ENCODE measurements around the gene TPSG1. TPM values are rescaled to one million over a fixed set of nuclear protein-coding genes. Genes with fewer than 3 reads are reported as not detected.
"Not testable (repeated sequence)": the region's sequence is repeated elsewhere in the genome, so short reads cannot be mapped to it uniquely, and the experiment has no call there.

Gene TPSG1
- total and polyA plus RNA-seq, 8 donors = 0.10 to 22.9 (median 1.2) TPM; not detected in 5

DNA sequence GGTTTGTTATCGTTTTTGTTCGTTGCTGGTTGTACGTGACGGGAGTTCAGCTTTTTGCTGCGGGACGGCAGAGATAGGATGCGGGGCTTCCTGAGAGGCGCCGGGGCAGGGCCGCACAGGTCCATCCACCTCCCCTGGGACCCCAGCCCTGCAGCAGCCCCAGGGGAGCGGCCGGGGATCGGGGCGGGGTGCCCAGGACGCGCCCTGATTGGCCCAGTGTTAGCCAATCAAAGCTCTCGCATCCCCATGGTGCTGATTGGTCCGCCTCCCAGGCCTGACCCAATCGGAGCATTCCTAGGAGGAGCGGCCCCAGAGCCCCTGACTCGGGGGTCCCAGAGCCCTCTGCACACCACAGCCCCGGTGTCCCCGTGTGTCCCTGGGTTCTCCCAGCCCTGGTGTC is 13.8 kb upstream of the TPSG1 start:
- intact Hi-C loops (cut with DNase I; ENCODE audit: low total_unique reads); H3K4me3 ChIP-seq; DNase-seq; H3K9me3 ChIP-seq; H3K27me3 ChIP-seq; H3K27ac ChIP-seq; H3K4me1 ChIP-seq; H3K36me3 ChIP-seq: not testable (repeated sequence)
- 62 to 75% (median 71%) methylated on average over 7 to 20 of the region's 23 CpGs for WGBS, 5 donors

DNA sequence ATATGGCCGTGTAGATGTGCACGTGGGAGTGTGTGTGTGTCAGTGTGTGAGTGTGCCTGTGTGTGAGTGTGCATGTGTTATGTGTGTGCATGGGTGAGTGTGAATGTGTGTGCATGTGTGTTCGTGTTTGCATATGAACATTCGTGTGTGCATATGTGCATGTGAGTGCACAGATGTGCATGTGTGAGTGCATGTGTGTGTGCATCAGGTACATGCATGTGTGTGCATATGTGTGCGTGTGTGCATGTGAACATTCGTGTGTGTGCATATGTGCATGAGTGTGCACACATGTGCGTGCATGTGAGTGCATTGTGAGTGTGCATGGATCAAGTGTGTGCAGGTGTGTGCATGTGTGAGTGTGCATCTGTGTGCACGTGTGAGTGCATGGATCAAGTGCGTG is 12.9 kb upstream of the TPSG1 start:
- intact Hi-C loops (cut with DNase I; ENCODE audit: low total_unique reads) = no loop called here
- no peak for DNase-seq

DNA sequence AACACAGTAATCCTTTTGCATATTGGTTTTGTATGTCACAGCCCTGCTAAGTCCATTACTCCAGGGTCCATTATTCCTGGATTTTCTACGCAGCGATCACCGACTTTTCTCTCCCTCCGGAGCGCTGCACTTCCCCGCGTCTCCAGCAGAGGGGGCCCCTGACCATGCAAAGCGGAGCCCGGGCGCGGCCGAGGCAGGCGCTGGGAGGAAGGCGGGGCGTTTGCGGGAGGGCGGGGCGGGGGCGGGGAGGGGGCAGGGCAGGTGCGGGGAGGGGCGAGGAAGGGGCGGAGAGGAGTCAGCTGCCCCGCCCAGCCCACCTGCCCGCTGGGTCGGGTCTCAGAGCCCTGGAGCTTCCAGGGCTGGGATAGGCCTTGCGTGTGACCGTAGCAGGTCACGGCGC is 11.6 kb upstream of the TPSG1 start:
- DNase-seq; H3K4me3 ChIP-seq; H3K27ac ChIP-seq; H3K9me3 ChIP-seq; H3K27me3 ChIP-seq; H3K36me3 ChIP-seq; intact Hi-C loops (cut with DNase I; ENCODE audit: low total_unique reads); H3K4me1 ChIP-seq: not testable (repeated sequence)
- WGBS, 5 donors = no CpG with 5 or more reads among the region's 29 CpGs

More for the DNA sequence above, 12.9 kb upstream of the TPSG1 start:
- 79 to 84% (median 82%) methylated on average over 9 of the region's 9 CpGs for WGBS, 5 donors
- Histone ChIP-seq H3K9me3 (no peaks in the 10 kb centered on the region), H3K36me3 (no peaks in the 10 kb centered on the region), H3K27me3 (peaks cover 0 to 7% (median 0%) of the 10 kb centered on the region in 3 donors), H3K4me3 (no peak overlapping the region), H3K27ac (no peak overlapping the region), H3K4me1 (no peaks in the 10 kb centered on the region)
- TF ChIP-seq CTCF (IDR thresholded peaks at IDR 0.05) = no peak
- TF ChIP-seq POLR2A (IDR thresholded peaks at IDR 0.05) = no peak
- TF ChIP-seq POLR2AphosphoS5 (IDR thresholded peaks at IDR 0.05) = no peak
- TF ChIP-seq EP300 (IDR thresholded peaks at IDR 0.05) = no peak

GRCh38 chr16:1232049-1232748 is 7.1 kb upstream of the TPSG1 start:
- H3K9me3 ChIP-seq; H3K27ac ChIP-seq; H3K36me3 ChIP-seq; H3K4me3 ChIP-seq; H3K4me1 ChIP-seq; intact Hi-C loops (cut with DNase I; ENCODE audit: low total_unique reads); DNase-seq: not testable (repeated sequence)
- peaks cover 0 to 10% (median 0%) of the 10 kb centered on the region in 3 donors for H3K27me3 ChIP-seq
- WGBS, 5 donors = no CpG with 5 or more reads among the region's 47 CpGs

GRCh38 chr16:1231301-1231700 is 6.2 kb upstream of the TPSG1 start:
- H3K4me3 ChIP-seq; DNase-seq; intact Hi-C loops (cut with DNase I; ENCODE audit: low total_unique reads); H3K4me1 ChIP-seq; H3K9me3 ChIP-seq; H3K36me3 ChIP-seq; H3K27ac ChIP-seq: not testable (repeated sequence)
- WGBS, 5 donors = 67 to 92% (median 86%) methylated on average over 1 to 6 of the region's 7 CpGs
- H3K27me3 ChIP-seq = peaks cover 0 to 10% (median 0%) of the 10 kb centered on the region in 3 donors

- WGBS, 5 donors = 79 to 87% (median 82%) methylated on average over 12 to 17 of the region's 17 CpGs
- H3K4me3 ChIP-seq; intact Hi-C loops (cut with DNase I; ENCODE audit: low total_unique reads); H3K36me3 ChIP-seq; H3K27ac ChIP-seq; DNase-seq; H3K9me3 ChIP-seq: not testable (repeated sequence)
- Histone ChIP-seq H3K27me3 (peaks cover 0 to 10% (median 0%) of the 10 kb centered on the region in 3 donors), H3K4me1 (peaks cover 5 to 14% (median 7%) of the 10 kb centered on the region in 4 donors)
Observed at GRCh38 chr16:1230471-1231212, 5.6 kb upstream of the TPSG1 start.

GRCh38 chr16:1230084-1230470 is 5.0 kb upstream of the TPSG1 start, which contains the start of gene TPSB2:
Gene TPSB2, minus strand, starts transcription at chr16:1230184. Its CDS starts 233 bp downstream, at chr16:1229951.
- H3K36me3 ChIP-seq; H3K27ac ChIP-seq; intact Hi-C loops (cut with DNase I; ENCODE audit: low total_unique reads); H3K4me3 ChIP-seq; DNase-seq; H3K9me3 ChIP-seq: not testable (repeated sequence)
- Histone ChIP-seq H3K27me3 (peaks cover 0 to 10% (median 0%) of the 10 kb centered on the region in 3 donors), H3K4me1 (peaks cover 10 to 19% (median 13%) of the 10 kb centered on the region in 4 donors)
- WGBS, 5 donors = 70 to 90% (median 78%) methylated on average over 2 to 5 of the region's 11 CpGs; no CpG with 5 or more reads in 1 of the 5 donors

GRCh38 chr16:1229476-1229875 is 4.4 kb upstream of the TPSG1 start:
- H3K9me3 ChIP-seq; H3K36me3 ChIP-seq; DNase-seq; H3K27ac ChIP-seq; intact Hi-C loops (cut with DNase I; ENCODE audit: low total_unique reads); H3K4me3 ChIP-seq: not testable (repeated sequence)
- 84 to 87% (median 87%) methylated on average over 6 to 11 of the region's 13 CpGs; no CpG with 5 or more reads in 2 of the 5 donors for WGBS, 5 donors
- Histone ChIP-seq H3K4me1 (peaks cover 11 to 23% (median 18%) of the 10 kb centered on the region in 4 donors), H3K27me3 (peaks cover 0 to 10% (median 0%) of the 10 kb centered on the region in 3 donors)

DNA sequence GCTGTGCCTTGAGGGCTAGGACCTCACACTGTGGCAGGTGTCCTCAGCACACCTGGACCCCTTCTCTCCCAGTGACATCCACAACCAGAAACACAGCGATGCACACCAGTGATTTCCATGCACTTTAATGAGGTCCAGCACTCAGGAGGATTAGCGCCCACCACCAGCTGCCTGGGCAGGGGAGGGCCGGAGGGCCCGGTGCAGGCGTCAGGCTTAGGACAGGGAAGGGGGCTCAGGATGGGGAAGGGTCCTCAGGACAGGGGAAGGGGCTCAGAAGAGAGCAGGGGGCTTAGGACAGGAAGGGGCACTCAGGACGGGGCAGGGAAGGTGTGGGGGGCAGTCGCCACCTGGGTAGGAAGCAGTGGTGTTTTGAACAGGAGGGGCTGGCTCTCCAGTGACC is 3.2 kb upstream of the TPSG1 start:
- WGBS, 5 donors = 48 to 78% (median 71%) methylated on average over 5 to 7 of the region's 7 CpGs

DNA sequence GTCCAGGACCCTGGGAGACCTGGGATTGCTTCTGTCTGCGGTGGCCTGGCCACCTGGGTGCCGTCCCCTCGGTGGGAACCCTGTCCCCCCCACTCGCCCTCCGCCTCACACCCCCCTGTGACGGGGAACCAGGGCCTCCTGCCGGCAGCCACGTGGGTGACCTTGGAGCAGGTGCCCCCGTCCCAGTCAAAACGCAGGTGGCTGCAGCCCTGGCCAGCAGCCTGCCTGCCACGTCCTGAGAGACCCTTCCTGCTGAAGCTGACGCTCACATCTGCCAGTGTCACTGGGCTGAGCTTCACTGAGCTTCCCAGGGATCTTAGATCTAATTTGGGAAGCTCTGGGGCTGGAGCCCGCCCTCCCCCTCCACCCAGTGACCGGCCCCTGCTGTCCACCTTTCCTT is 1.6 kb upstream of the TPSG1 start:
- H3K9me3 ChIP-seq; H3K36me3 ChIP-seq; H3K27ac ChIP-seq; intact Hi-C loops (cut with DNase I; ENCODE audit: low total_unique reads); H3K4me3 ChIP-seq: not testable (repeated sequence)
- H3K4me1 ChIP-seq = peaks cover 11 to 26% (median 20%) of the 10 kb centered on the region in 4 donors
- peaks cover 0 to 10% (median 0%) of the 10 kb centered on the region in 3 donors for H3K27me3 ChIP-seq
- WGBS, 5 donors = 27 to 50% (median 36%) methylated on average over 6 to 13 of the region's 14 CpGs
- DNase-seq = peak in 1 of 2 donors; percentile 34

More for the DNA sequence above, 3.2 kb upstream of the TPSG1 start:
- H3K36me3 ChIP-seq; H3K4me3 ChIP-seq; H3K27ac ChIP-seq; H3K9me3 ChIP-seq; intact Hi-C loops (cut with DNase I; ENCODE audit: low total_unique reads); DNase-seq: not testable (repeated sequence)
- Histone ChIP-seq H3K27me3 (peaks cover 0 to 10% (median 0%) of the 10 kb centered on the region in 3 donors), H3K4me1 (peaks cover 11 to 26% (median 20%) of the 10 kb centered on the region in 4 donors)

All from stomach (tissue), 9 donors.